Neutrophil (primary cell): ENCODE measurements around the gene BMPR1A.

ENCODE experiments used
- H3K27ac ChIP-seq: fragments of 200-600 bp; sonication (generic); 2 replicates; pipeline ENCODE4 v1.5.1; 2016; ENCODE audit warnings: mild to moderate bottlenecking, moderate library complexity
- H3K27me3 ChIP-seq: fragments of 200-600 bp; sonication (generic); 2 replicates; pipeline ENCODE4 v1.6.0; 2016; ENCODE audit warnings: mild to moderate bottlenecking
- H3K36me3 ChIP-seq: fragments of 200-600 bp; sonication (generic); 2 replicates; pipeline ENCODE4 v1.5.1; 2017
- H3K4me1 ChIP-seq, 2 experiments: fragments of 200-600 bp in 1 of 2; sonication (generic) in 1 of 2; 1 replicate in 1 of 2; 2 replicates in 1 of 2; pipeline versions ENCODE4 v1.5.1 to v1.6.1; 2013 to 2016; ENCODE audit warnings: low read depth in 1 of 2, low read length in 1 of 2, mild to moderate bottlenecking in 1 of 2, moderate library complexity in 1 of 2; ENCODE audit not compliant: control insufficient read depth in 1 of 2, insufficient read depth in 1 of 2
- H3K4me3 ChIP-seq, 2 experiments: fragments of 200-600 bp in 1 of 2; sonication (generic) in 1 of 2; 1 replicate in 1 of 2; 2 replicates in 1 of 2; pipeline ENCODE4 v1.5.1; 2013 to 2016; ENCODE audit warnings: low read depth in 1 of 2, low read length in 1 of 2, mild to moderate bottlenecking in 1 of 2, moderate library complexity in 1 of 2
- H3K9me3 ChIP-seq: fragments of 200-600 bp; sonication (generic); 2 replicates; pipeline ENCODE4 v1.5.1; 2016
- CTCF ChIP-seq: fragments of 200-600 bp; sonication (generic); IDR thresholded peaks from 2 replicates; pipeline ENCODE4 v1.5.1; 2016; ENCODE audit warnings: antibody characterized with exemption

Gene BMPR1A

DNA sequence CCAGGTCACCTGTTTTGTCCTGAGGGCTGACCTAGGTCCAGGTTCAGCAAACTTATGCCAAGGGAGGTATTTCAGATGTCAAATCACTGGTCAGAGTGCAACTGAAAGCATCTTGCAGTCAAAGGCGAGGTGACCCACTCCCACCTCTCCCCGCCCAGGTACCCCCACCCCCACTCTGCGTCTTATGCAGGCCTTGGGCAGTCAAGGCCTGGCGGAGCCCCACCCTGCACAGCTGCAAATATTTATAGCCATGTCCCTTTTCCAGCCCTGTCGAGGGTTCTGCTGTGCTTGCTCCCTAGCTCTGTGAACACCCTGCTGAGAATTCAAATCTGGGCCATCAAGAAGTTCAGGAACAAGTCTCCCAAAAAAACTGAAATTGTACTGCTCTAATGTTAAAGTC lies 40.6 kb upstream of the BMPR1A start:
- Histone ChIP-seq H3K36me3 (no peaks in the 10 kb centered on the region), H3K4me3 (no peak overlapping the region), H3K4me1 (peaks cover 5 to 8% of the 10 kb centered on the region in 2 experiments), H3K9me3 (no peaks in the 10 kb centered on the region), H3K27ac (no peak overlapping the region), H3K27me3 (peaks cover 34% of the 10 kb centered on the region)
- TF ChIP-seq CTCF: no peak

DNA sequence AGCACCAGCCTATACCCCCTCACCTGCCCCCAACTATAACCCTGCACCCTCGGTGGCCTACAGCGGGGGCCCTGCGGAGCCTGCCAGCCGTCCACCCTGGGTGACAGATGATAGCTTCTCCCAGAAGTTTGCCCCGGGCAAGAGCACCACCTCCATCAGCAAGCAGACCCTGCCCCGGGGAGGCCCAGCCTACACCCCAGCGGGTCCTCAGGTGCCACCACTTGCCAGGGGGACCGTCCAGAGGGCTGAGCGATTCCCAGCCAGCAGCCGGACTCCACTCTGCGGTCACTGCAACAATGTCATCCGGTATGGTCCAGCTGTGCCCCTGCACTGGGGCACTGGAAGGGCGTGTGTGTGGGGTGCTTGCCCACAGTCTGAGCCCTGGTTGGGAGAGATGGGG lies 40.0 kb upstream of the BMPR1A start:
- Histone ChIP-seq H3K9me3 (no peaks in the 10 kb centered on the region), H3K36me3 (no peaks in the 10 kb centered on the region), H3K27me3 (peaks cover 34% of the 10 kb centered on the region), H3K27ac (no peak overlapping the region), H3K4me1 (peaks cover 4 to 5% of the 10 kb centered on the region in 2 experiments), H3K4me3 (no peak overlapping the region)
- no peak for TF ChIP-seq CTCF

GRCh38 chr10:86718556-86718955 lies 37.9 kb upstream of the BMPR1A start:
- H3K4me3 ChIP-seq: no peak overlapping the region
- H3K36me3 ChIP-seq: no peaks in the 10 kb centered on the region

DNA sequence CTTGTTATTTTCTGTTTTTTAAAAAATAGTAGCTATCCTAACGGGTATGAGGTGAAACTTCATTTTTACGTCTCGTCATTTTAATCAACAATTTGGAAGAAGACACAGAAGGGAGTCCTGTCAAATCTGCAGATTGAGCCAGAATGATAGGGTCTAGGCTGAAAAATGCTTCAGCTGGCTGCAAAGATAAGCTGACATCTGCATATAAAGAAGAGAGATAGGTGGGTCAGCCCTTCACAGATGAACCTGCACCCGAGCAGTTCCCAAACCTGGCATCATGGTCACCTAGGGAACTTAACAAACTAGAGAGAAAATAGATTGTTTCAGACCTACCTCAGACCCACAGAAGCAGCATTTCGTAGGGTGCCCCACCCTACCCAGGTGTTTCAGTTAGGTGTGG lies 35.2 kb upstream of the BMPR1A start:
- Histone ChIP-seq H3K4me1 (no peaks in the 10 kb centered on the region), H3K4me3 (no peak overlapping the region), H3K27ac (no peak overlapping the region), H3K36me3 (no peaks in the 10 kb centered on the region), H3K9me3 (no peaks in the 10 kb centered on the region), H3K27me3 (peaks cover 25% of the 10 kb centered on the region)
- TF ChIP-seq CTCF: no peak

More at GRCh38 chr10:86718556-86718955, 37.9 kb upstream of the BMPR1A start:
- Histone ChIP-seq H3K27ac (no peak overlapping the region), H3K4me1 (no peaks in the 10 kb centered on the region), H3K27me3 (peaks cover 18% of the 10 kb centered on the region), H3K9me3 (no peaks in the 10 kb centered on the region)
- TF ChIP-seq CTCF: no peak

DNA sequence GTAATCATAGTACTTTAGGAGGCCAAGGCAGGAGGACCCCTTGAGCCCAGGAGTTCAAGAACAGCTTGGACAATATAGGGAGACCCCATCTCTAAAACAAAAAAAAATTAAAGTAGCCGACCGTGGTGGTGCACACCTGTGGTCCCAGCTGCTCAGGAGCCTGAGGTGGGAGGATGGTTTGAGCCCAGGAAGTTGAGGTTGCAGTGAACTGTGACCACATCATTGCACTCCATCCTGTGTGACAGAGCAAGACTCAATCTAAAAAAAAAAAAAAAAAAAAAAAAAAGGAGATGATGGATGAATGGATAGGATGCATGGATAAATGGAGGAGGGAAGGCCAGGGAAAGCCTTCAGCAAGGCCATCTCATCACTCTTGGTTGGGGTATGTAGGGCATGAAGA lies 33.4 kb upstream of the BMPR1A start:
- H3K9me3 ChIP-seq: no peaks in the 10 kb centered on the region
- peaks cover 31% of the 10 kb centered on the region for H3K27me3 ChIP-seq
- H3K27ac ChIP-seq: no peak overlapping the region
- no peak for TF ChIP-seq CTCF
- no peaks in the 10 kb centered on the region for H3K36me3 ChIP-seq
- no peaks in the 10 kb centered on the region for H3K4me1 ChIP-seq
- no peak overlapping the region for H3K4me3 ChIP-seq

GRCh38 chr10:86724445-86724844 lies 32.0 kb upstream of the BMPR1A start:
- no peak overlapping the region for H3K4me3 ChIP-seq
- no peaks in the 10 kb centered on the region for H3K36me3 ChIP-seq
- H3K27me3 ChIP-seq: peaks cover 31% of the 10 kb centered on the region
- no peak for TF ChIP-seq CTCF
- no peaks in the 10 kb centered on the region for H3K4me1 ChIP-seq
- H3K27ac ChIP-seq: no peak overlapping the region
- H3K9me3 ChIP-seq: no peaks in the 10 kb centered on the region
